Stimulated activated CD4-positive, alpha-beta T cell treated with anti-CD3 and anti-CD28 coated beads, Interleukin-4, amount 100 ng/mL, for 48 hours (primary cell): ENCODE measurements around the gene CHRNA10.

Experiments
- DNase-seq, 2 donors: peaks; one replicate each; pipeline ENCODE4 v3.0.0-alpha.2; 2020; ENCODE audit warnings: low read depth in 2 of 2

Gene CHRNA10, protein sequence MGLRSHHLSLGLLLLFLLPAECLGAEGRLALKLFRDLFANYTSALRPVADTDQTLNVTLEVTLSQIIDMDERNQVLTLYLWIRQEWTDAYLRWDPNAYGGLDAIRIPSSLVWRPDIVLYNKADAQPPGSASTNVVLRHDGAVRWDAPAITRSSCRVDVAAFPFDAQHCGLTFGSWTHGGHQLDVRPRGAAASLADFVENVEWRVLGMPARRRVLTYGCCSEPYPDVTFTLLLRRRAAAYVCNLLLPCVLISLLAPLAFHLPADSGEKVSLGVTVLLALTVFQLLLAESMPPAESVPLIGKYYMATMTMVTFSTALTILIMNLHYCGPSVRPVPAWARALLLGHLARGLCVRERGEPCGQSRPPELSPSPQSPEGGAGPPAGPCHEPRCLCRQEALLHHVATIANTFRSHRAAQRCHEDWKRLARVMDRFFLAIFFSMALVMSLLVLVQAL

DNA sequence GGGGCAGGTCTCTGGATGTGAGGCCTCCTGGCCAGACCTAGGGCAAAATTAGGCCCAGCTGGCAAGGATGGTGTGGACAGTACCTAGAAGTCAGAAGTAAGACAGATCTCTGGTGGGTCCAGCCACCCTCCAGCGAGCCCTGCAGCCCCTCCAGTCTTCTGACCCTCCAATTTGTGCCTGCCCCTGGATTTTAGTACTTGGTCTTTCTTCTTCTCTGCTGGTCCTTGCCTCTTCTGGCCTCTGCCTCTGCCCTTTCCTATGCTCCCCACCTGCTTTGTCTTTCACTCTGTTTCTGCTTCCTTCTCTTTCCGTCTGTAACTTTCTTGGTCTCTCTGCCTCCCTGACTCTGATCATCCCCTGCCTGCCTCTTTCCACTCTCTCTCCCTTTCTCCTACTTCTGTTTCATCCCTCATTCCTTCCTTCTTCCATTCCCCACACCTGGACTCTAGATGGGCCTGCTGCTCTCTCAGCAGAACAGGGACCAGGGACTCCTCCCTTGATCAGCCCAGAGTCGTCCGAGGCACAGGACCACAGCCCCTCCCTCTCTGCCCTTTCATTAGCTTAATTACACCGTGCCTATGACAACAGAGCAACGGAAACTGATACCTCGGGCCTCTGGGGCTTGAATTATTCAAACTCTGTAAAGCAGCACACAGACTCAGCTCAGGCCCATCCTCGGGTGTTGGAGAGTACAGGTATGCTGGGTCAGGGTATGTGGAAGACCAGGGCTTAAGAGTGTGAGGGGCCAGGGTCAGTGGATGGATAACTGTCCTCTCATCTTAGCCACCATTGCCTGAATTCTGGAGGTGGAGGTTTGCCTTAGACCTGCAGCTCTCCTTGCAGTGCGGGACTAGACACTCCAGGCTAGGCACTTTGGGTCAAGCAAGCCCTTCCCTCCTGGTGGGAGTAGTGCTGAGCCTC is at the start of gene CHRNA10:
TSS of gene CHRNA10 (minus strand) at position 51 of the 921 bp plus-strand sequence. CDS start 72 bp downstream, outside the sequence.
- no peak for DNase-seq

DNA sequence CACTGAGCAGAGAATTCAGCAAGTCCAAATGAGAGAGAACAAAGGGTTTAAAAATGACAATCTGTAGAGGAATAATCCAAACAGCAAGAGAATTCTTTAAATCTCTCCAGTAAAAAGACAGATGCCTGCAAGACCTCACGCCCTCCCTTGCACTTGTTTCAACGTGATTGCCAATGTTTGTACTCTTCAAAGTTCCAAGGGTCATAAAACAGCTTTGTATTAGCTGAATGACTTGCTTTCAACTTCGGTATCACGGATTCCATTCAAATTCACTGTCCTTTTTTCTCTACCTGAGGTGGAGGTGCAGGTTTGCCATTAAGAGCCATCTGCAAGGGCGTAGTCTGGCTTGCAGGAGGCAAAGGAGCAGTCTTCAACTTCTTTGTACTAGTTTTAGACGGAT is 41.1 kb upstream of the CHRNA10 start:
- no peak for DNase-seq

- DNase-seq, result no peak
Observed at GRCh38 chr11:3710485-3711259, 39.5 kb upstream of the CHRNA10 start.

DNA sequence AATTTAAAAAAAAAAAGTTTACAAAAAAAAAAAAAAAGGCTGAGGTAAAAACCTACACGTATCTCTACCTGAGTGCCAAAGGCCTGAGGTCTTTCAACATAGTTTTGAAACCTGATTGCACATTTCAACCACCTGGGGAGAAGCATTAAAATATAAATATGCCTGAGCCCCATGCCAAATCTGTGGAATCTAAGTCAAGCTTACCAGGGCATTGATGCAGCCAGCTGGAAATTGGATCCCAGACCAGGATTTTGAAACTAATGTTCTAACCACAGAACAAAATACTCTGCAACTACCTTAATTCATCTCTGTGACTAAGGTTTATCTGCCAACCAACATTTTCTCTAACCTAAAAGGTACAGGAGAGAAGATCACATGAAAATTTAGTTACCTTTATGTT is 38.8 kb upstream of the CHRNA10 start:
- no peak for DNase-seq

GRCh38 chr11:3707176-3707575 is 36.0 kb upstream of the CHRNA10 start:
- DNase-seq, result no peak

- no peak for DNase-seq
Observed at GRCh38 chr11:3703383-3703782, 32.2 kb upstream of the CHRNA10 start.

DNA sequence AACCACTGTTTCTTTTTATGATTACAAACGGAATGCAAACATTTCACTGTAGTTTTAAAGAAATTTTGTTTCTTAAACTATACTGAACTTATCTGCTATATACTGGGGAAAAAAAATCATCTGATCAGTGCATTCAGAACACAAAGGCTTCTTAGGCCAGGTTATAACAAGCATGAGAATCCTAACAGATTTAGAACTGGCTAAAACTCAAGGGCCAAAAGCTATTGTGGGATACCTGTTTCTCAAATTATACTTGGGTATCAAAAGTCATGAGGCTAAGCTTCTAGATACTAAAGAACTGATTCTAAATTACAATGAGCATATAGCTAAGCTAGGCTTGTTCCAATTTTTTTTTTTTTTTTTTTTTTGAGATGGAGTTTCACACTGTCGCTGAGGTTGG is 29.7 kb upstream of the CHRNA10 start:
- DNase-seq, result no peak

DNA sequence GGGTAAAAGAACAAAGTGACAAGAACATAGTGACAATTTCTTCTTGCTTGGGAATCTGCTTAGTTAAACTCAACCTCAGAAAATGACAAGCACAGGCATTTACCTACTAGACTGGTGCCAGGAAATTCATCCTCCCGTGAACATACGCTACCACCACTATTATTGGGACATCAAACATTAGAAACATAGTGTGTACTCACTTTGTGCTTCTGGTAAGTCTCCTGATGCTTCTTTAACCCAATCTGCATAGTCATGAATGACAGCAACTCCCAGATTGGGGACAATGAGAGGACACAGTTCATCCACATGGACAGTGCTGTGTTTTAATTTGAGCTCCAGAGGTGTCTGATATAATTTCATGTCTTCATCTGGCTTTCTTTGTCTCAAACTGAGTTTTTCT is 29.2 kb upstream of the CHRNA10 start:
- no peak for DNase-seq

DNA sequence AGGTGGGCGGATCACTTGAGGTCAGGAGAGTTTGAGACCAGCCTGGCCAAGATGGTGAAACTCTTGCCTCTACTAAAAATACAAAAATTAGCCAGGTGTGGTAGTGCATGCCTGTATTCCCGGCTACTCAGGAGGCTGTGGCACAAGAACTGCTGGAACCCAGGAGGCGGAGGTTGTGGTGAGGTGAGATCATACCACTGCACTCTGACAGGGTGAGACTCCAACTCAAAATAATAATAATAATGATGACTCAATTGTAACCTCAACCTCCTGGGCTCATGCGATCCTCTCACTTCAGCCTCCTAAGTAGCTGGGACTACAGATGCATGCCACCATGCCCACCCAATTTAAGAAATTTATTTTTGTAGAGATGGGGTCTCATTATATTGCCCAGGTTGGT is 15.6 kb upstream of the CHRNA10 start:
- no peak for DNase-seq

GRCh38 chr11:3685923-3686322 is 14.7 kb upstream of the CHRNA10 start:
- no peak for DNase-seq

DNA sequence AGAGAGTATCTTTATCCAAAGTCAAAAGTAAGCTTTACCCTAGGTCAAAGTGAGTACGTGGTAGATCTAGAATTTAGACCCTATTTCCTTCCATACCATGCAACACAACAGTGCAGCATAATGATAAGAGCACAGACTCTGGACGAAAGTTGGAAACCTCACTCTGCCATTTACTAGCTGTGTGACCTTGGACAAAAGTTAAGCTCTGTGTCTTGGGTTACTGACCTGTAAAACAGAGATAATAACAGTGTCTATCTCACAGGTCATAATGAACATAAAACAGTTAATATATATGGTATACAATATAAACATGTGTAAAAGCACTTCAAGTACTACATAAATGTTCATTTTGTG is 13.6 kb upstream of the CHRNA10 start:
- DNase-seq, result no peak

- no peak for DNase-seq
Observed at GRCh38 chr11:3684129-3684818, 13.1 kb upstream of the CHRNA10 start.

GRCh38 chr11:3683039-3683438 is 11.9 kb upstream of the CHRNA10 start:
- no peak for DNase-seq

GRCh38 chr11:3679077-3679476 is 7.9 kb upstream of the CHRNA10 start:
- DNase-seq, result no peak

GRCh38 chr11:3675971-3676370 is 4.8 kb upstream of the CHRNA10 start:
- no peak for DNase-seq

GRCh38 chr11:3674189-3674588 is 3.0 kb upstream of the CHRNA10 start:
- DNase-seq, result no peak

- no peak for DNase-seq
Observed at GRCh38 chr11:3669742-3670183, 1.4 kb downstream of the CHRNA10 start.

DNA sequence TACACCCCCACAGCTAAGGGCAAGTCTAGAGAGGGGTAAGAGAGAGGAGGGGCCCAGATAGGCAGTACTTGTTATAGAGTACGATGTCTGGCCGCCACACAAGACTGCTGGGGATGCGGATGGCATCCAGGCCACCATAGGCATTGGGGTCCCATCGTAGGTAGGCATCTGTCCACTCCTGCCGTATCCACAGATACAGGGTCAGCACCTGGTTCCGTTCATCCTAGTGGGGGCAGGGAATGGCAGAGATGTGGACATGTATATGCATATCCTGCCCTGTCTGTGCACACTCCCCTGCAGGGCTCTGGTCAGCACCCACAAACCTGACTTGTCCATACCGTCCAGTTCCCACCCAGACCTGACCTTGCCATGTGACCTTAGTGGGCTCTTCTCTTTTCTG is 2.1 kb downstream of the CHRNA10 start:
- no peak for DNase-seq

DNA sequence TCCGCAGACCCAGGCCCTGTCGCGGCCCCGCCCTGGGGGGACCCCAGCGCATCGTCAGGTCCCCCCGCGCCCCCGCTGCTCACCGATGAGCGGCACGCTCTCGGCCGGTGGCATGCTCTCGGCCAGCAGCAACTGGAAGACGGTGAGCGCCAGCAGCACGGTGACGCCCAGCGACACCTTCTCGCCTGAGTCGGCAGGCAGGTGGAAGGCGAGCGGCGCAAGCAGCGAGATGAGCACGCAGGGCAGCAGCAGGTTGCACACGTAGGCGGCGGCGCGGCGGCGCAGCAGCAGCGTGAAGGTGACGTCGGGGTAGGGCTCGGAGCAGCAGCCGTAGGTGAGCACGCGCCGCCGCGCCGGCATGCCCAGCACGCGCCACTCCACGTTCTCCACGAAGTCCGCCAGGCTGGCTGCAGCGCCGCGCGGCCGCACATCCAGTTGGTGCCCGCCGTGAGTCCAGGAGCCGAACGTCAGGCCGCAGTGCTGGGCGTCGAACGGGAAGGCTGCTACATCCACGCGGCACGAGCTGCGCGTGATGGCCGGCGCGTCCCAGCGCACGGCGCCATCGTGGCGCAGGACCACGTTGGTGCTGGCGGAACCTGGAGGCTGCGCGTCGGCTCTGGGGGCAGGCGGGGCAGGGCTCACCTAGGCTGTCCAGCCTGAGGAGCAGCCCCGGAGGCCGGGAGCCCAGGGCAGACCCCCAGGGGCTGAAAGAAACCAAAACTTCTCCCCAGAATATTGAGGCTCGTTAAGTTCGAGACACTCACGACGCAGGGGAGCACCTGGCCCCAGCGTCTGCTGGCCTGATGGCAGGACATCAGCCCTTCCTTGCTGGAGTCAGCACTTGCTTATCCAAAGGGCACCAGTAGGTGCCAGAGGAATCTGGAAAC is 3.8 kb downstream of the CHRNA10 start:
- DNase-seq, result no peak

DNA sequence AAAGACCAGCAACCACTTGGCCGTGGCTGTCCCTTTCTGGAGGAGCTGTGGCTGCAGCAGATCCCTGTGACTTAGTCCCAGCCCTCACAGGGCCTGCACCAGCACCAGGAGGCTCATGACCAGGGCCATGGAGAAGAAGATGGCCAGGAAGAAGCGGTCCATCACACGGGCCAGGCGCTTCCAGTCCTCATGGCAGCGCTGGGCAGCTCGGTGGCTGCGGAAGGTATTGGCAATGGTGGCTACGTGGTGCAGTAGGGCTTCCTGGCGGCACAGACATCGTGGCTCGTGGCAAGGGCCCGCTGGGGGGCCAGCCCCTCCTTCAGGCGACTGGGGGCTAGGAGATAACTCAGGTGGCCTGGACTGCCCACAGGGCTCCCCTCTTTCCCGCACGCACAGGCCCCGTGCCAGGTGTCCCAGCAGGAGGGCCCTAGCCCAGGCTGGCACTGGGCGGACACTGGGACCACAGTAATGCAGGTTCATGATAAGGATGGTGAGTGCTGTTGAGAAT is 5.1 kb downstream of the CHRNA10 start:
- DNase-seq, result no peak
